Stimulated activated CD8-positive, alpha-beta memory T cell treated with anti-CD3 and anti-CD28 coated beads, Interleukin-7, amount 100 ng/mL, for 24 hours (primary cell): ENCODE results near the gene MACROH2A2.
"Not testable (repeated sequence)": the region's sequence is repeated elsewhere in the genome, so short reads cannot be mapped to it uniquely, and the experiment has no call there.

ENCODE experiments used
- DNase-seq: peaks from one replicate; pipeline ENCODE4 v3.0.0-alpha.2; 2020; ENCODE audit warnings: low read depth

The MACROH2A2 gene

DNA sequence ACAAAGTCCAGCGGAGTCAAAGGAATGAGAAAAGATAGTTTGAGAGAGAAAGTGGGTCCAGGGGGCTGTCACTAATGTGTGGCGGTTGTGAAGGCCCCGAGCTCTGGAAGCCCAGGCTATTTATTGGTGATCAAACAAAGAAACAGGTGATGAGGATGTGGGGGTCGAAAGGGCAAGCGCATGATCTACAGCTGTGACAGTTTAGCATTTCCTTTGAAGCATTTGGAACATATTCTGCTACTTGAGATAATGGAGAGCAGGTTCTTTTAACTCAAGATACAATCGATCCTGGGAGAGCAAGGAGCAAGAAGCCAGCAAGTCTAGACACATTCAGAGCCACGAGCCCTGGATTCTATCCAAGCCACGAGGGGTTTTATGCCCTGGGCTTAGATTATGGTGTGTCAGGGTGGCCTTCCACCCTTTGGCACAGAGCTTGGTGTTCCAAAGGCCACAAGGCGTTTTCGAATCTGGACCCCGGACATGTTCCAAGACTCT is 48.5 kb downstream of the MACROH2A2 start:
- not testable (repeated sequence) for DNase-seq

DNA sequence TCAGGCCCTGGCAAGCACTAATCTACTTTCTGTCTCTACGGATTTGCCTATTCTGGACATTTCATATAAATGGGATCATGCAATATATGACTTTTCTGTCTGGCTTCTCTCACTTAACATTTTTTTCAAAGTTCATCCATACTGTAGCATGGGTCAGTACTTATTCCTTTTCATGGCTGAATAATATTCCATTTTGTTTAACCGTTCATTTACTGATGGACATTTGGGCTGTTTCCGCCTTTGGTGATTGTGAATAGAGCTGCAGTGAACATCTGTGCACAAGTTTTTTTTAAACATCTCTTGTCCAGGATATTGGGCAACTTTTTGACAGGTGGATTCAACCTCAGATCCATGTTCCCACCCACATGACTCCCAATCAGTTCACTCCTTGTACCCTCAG is 49.0 kb downstream of the MACROH2A2 start:
- DNase-seq: no peak

GRCh38 chr10:70106958-70107791 is 54.5 kb downstream of the MACROH2A2 start:
- no peak for DNase-seq

DNA sequence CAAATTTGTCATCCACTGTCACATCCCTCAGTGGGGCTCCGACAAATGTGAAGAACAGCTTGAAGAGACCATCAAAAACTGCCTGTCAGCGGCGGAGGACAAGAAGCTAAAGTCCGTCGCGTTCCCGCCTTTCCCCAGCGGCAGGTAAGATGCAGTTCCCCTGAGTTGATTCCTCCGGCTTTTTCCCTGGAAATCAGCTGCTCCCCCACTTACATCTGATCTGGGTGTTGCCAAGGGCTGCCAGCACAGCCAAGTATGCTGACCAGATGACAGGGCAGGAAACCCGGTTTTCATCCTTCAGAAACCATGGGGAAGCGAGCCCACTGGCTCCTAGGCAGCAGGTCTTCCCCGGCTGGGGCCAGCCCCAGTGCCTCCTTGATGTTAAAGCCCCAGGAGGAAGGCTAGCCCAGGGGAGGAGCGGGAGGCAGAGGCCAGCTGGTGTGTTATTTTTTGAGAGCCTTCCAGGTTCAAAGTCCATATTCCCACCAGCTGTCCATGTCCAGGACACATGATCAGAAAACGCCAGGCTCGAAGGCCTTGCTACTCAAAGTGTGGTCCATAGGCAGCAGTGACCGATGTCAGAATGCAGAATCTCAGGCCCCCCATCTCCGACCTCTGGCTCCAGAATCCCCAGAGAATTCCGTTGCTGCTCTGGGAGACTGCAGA is 56.6 kb downstream of the MACROH2A2 start:
- DNase-seq: no peak

- no peak for DNase-seq
Measured at GRCh38 chr10:70111496-70111895, 58.9 kb downstream of the MACROH2A2 start.

DNA sequence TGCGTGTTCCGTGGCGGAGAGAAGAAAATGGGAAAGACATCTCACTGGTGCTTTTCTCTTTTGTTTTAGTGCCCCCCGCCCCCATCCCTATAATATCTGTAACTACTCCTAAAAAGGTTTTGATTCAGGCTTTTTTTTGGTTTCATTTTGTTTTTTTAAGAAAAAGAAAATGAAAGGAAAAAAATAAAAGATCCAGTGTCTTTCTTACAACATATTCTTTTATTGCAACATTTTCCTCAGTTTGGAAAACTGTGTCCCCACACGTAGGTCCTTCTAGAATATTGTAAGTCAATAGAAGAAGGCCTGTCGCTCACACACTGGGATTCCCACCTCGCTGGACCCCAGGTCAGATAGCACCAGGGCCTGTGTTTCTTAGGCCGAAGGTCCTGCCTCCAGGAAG is 59.4 kb downstream of the MACROH2A2 start:
- no peak for DNase-seq

- DNase-seq: no peak
Measured at GRCh38 chr10:70114902-70115301, 62.3 kb downstream of the MACROH2A2 start.

DNA sequence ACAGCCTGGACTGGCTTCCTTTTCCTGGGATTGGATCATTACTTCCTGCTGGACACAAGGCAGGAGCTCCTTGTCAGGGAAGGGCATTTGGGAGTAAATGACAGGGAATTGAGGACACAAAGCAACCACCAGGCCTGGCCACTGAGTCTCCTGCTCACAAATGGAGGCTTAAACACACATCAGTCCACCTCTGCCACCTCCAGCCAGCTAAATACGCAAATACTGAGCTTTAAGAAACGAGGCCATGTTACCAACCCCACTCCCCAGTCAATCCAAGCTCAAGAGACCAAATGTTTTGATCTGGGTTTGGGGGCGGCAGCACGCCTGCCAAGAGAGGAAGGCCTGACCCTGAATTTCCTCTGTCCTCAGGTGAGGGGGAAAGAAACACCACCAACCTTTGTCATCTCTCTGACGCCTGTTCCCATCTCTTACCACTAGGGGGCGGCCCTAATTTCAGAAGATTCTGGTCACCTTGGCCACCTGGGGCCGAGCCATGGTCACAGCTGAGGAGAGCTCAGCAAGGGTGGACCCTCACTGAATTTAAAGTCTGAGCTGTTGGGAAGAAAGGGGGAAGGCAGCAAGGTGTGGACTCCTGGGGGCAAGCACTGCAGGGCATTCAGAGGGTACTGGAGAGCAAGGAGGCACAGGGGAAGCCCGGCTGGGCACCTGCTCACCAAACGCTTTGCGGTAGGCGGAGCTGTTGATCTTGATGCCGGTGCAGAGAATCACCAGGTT is 63.5 kb downstream of the MACROH2A2 start:
- DNase-seq: no peak

DNA sequence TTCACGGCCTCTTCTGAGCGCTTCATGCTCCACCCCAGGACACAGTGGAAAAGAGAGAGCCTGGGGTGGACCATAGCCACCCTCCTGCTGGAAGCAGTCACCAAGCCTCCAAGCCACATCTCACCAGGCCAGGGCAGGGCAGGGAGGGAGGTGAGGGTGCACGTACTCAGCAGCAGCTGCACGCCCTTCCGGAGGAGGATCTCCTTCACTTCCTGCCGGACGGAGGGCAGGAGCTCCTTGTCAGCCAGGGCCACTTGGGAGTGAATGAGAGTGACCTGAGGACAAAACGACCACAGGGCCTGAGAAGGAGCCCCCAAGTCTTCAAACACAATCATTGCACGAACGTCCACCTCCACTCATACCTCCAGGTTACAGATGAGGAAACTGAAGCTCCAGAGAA is 65.0 kb downstream of the MACROH2A2 start:
- DNase-seq: no peak

DNA sequence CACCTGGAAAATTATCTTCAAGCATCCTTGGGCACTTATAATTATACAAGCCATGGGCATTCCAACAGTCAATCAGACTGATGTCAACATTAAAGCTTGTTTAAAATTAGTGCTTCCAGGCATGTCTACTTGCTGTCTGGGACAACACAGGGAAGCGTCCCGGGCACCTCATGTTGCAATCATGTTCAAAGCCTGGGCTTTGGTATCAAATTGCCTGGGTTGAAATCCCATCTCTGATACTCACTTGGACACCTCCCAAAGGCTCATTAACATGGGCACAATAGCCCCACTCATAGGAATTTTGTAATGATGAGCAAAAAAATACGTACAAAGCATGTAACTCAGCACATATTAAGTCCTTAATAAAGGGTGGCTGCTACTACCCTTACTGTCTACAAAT is 65.5 kb downstream of the MACROH2A2 start:
- no peak for DNase-seq

DNA sequence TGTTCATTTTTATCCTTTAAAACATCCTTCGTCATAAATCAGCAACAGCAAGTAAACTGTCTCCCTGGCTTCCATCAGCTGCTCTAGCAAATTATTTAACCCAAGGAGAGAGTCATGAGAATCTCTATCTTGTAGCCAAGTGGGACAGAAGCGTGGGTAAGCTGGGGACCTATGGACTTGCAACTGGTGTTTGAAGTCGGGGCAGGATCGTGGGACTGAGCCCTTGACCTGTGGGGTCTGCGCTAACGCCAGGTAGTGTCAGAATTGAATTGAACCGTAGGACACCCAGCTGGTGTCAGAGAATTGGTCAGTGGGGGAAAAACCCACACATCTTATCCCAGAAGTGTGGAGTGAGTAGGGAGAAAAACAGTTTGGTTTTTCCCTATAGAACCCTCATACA is 66.6 kb downstream of the MACROH2A2 start:
- DNase-seq: no peak

DNA sequence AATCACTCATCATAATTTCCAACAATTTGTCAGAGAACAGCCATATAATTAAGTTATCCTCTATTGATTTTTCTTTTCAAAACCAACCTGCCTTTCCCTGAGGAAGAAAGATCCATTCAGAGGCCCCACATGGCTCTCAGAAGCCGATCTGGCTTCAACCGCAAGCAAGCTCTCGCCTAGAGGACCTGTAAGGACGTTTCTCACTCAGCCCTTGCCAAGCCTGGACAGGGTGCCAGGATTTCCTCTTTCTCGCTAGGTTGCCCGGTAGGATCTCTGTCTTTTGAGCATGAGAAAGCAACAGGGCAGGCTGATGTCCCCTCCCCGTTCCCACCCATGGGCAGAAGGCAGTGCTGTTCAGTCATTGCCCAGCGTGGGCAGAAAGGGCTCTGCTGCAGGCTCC is 67.0 kb downstream of the MACROH2A2 start:
- DNase-seq: no peak

GRCh38 chr10:70120417-70120816 is 67.8 kb downstream of the MACROH2A2 start:
- no peak for DNase-seq

GRCh38 chr10:70121281-70121949 is 68.8 kb downstream of the MACROH2A2 start:
- no peak for DNase-seq

- DNase-seq: no peak
Measured at GRCh38 chr10:70122742-70123141, 70.1 kb downstream of the MACROH2A2 start.

GRCh38 chr10:70123166-70123565 is 70.5 kb downstream of the MACROH2A2 start:
- not testable (repeated sequence) for DNase-seq

DNA sequence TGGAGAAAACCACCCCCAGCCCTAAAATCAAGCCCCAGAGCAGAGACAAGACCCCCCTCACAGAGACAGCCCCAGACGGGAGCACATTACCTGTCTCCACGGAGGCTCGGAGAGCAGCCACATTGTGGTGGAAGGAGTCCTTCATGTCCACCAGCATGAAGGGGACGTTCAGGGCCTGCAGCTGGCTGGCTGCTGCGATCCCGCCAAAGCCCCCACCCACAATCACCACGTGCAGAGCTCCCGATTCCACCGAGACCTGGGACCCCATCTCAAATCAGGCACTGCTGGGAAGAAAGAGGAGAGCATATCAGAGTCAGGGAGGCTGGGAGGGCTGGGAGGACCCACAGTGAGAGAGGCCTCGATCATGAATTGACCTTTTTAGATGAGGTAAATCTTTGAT is 71.2 kb downstream of the MACROH2A2 start:
- no peak for DNase-seq

DNA sequence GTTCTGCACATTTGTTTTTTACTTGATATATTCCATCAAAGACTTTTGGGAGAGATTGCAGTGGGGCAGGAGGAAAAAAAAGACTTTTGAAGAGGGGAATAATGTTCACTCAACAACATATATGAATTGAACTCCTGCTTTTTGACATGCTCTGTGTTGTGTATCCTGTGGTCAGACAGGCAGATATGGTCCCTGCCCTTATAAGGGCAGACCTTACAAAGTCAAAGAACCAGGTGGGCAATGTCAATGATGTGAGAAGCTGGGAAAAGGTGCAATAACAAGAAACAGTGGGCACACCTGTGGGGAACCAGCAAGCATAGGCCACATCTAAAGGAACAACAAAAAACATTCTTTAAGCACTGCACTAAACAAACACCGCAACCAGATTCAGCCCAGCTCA is 71.8 kb downstream of the MACROH2A2 start:
- DNase-seq: no peak

DNA sequence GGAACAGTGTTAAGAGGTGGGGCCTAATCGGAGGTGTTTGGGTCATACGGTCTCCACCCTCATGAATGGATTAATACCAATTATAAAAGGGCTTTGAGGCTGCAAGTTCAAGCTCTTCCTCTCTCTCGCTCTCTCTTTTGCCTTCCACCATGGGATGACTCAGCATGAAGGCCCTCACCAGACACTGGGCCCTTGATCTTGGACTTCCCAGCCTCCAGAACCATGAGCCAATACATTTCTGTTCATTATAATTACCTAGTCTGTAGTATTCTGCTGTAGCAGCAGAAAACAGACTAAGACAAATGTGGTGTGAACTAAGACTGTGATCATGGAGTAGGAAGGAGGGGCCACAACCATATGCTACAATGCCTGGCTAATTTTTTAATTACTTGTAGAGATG is 72.3 kb downstream of the MACROH2A2 start:
- no peak for DNase-seq

DNA sequence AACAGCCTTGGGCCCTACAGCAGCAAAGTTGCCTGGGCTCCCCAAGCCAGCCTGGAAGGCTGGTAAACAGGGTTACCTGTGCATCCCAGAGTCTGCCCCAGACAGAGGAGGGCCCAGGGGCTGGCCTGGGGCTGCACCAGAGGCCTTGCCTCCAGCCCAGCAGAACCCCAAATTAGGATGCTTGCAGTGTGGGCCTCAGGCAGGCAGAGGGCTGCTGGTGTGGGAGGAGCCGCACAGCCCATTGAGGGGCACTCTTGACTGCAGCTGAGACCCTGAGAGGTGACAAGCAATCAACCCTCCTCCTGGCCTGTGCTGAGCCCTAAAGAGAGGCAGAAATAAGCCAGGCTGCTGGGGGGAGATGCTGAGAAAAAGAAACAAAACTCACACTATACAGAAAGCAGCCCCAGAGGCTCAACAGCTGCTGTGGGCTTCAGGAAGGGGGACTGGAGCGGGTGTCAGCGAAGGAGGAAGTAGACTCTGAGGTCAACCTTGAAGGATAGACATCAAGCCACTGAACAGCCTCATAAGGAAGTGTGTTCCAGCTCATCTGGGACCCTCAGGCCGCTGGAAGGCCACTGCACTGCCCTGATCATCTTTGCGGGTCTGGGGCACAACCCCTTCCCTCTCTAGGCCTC is 73.4 kb downstream of the MACROH2A2 start:
- DNase-seq: no peak

GRCh38 chr10:70126700-70127395 is 74.2 kb downstream of the MACROH2A2 start:
- no peak for DNase-seq
